ENCODE data around the gene TSC2.

TSC2 gene

DNA sequence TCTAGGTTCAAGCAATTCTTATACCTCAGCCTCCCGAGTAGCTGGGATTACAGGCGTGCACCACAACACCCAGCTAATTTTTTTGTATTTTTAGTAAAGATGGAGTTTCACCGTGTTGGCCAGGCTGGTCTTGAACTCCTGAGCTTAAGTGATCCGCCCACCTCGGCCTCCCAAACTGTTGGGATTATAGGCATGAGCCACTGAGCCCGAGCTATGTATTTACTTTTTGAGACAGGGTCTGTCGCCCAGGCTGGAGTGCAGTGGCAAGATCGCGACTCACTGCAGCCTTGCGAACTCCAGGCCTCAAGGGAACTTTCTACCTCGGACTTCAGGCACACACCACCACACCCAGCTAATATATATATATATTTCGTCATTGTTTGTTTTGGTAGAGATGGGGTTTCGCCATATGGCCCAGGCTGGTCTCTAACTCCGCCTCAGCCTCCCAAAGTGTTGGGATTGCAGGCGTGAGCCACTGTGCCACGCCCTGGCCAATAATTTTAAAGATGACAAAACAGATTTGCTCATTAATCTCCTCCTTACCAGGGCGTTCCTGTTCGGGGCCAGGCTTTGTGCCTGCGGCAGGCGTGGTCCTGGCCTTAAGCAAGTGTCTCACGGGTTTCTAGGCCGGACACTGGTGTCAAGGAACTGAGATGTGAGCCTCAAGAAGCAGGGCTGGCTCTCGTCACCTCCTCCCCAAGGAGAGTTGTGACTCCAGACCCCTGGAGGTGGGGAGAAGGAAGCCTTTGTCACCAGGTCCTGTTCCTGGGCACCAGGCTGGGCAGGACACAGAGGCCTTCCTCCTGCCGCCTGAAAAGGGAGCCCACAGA lies 32.5 kb upstream of the TSC2 start:
- no peaks in the 10 kb centered on the region for H3K27me3 ChIP-seq (replicated peaks; ENCODE audit: control insufficient read depth, insufficient read depth, low read length)
- no peaks in the 10 kb centered on the region for H3K36me3 ChIP-seq (ENCODE audit: control insufficient read depth, insufficient read depth, low read length)
- H3K4me3 ChIP-seq (replicated peaks; ENCODE audit: low read depth, low read length), result no peak overlapping the region
- TF ChIP-seq CTCF (IDR thresholded peaks at IDR 0.05; ENCODE audit: insufficient read depth, low read length, poor library complexity, severe bottlenecking), result no peak
- DNase-seq (ENCODE audit: extremely low read depth, insufficient read length), result no peak

DNA sequence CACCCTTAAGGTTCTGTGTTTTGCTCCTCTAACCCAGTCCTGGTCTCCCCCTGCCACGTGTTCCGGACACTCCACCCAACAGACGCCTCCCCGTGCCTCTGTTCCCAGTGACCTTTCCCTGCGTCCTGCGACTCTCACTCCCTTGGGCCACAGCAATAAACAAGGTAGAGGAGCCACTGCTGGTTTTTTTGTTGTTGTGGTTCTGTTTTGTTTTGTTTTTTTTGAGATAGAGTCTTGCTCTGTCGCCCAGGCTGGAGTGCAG lies 31.9 kb upstream of the TSC2 start:
- DNase-seq (ENCODE audit: extremely low read depth, insufficient read length), result no peak
- Histone ChIP-seq H3K36me3 (ENCODE audit: control insufficient read depth, insufficient read depth, low read length) (no peaks in the 10 kb centered on the region), H3K4me3 (replicated peaks; ENCODE audit: low read depth, low read length) (no peak overlapping the region), H3K27me3 (replicated peaks; ENCODE audit: control insufficient read depth, insufficient read depth, low read length) (no peaks in the 10 kb centered on the region)
- TF ChIP-seq CTCF (IDR thresholded peaks at IDR 0.05; ENCODE audit: insufficient read depth, low read length, poor library complexity, severe bottlenecking), result no peak

DNA sequence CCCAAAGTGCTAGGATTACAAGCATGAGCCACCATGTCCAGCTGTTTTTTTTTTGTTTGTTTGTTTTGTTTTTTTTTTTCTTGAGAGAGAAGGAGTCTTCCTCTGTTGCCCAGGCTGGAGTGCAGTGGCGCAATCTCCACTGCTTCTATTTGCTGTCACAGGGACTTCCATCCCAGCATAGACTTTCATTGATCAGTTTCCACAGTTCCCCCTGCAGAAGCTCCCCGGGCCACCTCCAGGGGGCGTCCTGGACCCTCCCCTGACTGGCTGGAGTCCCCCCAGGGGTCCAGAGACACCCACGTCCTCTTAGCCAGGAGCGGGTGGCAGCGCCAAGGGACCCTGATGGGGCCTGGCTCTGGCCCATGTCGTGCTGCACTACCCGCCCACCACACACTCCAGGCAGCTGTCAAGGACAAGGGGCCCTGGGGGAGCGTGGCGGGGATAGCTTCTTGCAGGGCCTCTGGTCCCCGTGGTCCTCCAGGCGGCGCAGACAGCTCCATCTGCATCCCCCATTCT lies 31.3 kb upstream of the TSC2 start:
- Histone ChIP-seq H3K36me3 (ENCODE audit: control insufficient read depth, insufficient read depth, low read length) (no peaks in the 10 kb centered on the region), H3K27me3 (replicated peaks; ENCODE audit: control insufficient read depth, insufficient read depth, low read length) (no peaks in the 10 kb centered on the region), H3K4me3 (replicated peaks; ENCODE audit: low read depth, low read length) (no peak overlapping the region)
- DNase-seq (ENCODE audit: extremely low read depth, insufficient read length), result no peak
- peak; percentile 58 for TF ChIP-seq CTCF (IDR thresholded peaks at IDR 0.05; ENCODE audit: insufficient read depth, low read length, poor library complexity, severe bottlenecking)

- Histone ChIP-seq H3K36me3 (ENCODE audit: control insufficient read depth, insufficient read depth, low read length) (no peaks in the 10 kb centered on the region), H3K4me3 (replicated peaks; ENCODE audit: low read depth, low read length) (no peak within 1 kb of the TSS), H3K27me3 (replicated peaks; ENCODE audit: control insufficient read depth, insufficient read depth, low read length) (no peaks in the 10 kb centered on the region)
- DNase-seq (ENCODE audit: extremely low read depth, insufficient read length), result no peak
- TF ChIP-seq CTCF (IDR thresholded peaks at IDR 0.05; ENCODE audit: insufficient read depth, low read length, poor library complexity, severe bottlenecking), result no peak
Observed at GRCh38 chr16:2019518-2019920, 28.3 kb upstream of the TSC2 start, which contains the start of gene NPW. TSS of gene NPW (plus strand) at chr16:2019785.

- Histone ChIP-seq H3K4me3 (replicated peaks; ENCODE audit: low read depth, low read length) (no peak overlapping the region), H3K36me3 (ENCODE audit: control insufficient read depth, insufficient read depth, low read length) (no peaks in the 10 kb centered on the region), H3K27me3 (replicated peaks; ENCODE audit: control insufficient read depth, insufficient read depth, low read length) (no peaks in the 10 kb centered on the region)
- TF ChIP-seq CTCF (IDR thresholded peaks at IDR 0.05; ENCODE audit: insufficient read depth, low read length, poor library complexity, severe bottlenecking), result no peak
- no peak for DNase-seq (ENCODE audit: extremely low read depth, insufficient read length)
Observed at GRCh38 chr16:2019921-2020831, 27.6 kb upstream of the TSC2 start.
